Brain microvascular endothelial cell (primary cell): ENCODE results near the gene CORO7.

Source experiments
- DNase-seq: peaks from one replicate; pipeline ENCODE4 v3.0.0-alpha.2; 2020
- H3K27ac ChIP-seq: fragments of 250-450 bp; sonication (Bioruptor Pico); 2 replicates; pipeline ENCODE4 v1.5.1; 2020; ENCODE audit warnings: mild to moderate bottlenecking, moderate library complexity
- H3K27me3 ChIP-seq: fragments of 250-450 bp; sonication (Bioruptor Pico); replicated peaks from 2 replicates; pipeline ENCODE4 v1.5.1; 2020; ENCODE audit warnings: mild to moderate bottlenecking
- H3K36me3 ChIP-seq: fragments of 250-450 bp; sonication (Bioruptor Pico); replicated peaks from 2 replicates; pipeline ENCODE4 v1.5.1; 2020; ENCODE audit warnings: mild to moderate bottlenecking
- H3K4me3 ChIP-seq: 2 replicates; pipeline ENCODE4 v1.5.1; 2011; ENCODE audit warnings: low read depth, mild to moderate bottlenecking, control low read depth, low read length, moderate library complexity
- CTCF ChIP-seq: IDR thresholded peaks from 2 replicates; pipeline ENCODE4 v1.5.1; 2011; ENCODE audit warnings: low read depth, mild to moderate bottlenecking, moderate library complexity, low read length, control low read depth, inconsistent platforms; ENCODE audit errors: missing control alignments
- in situ Hi-C: cut with HindIII; loops from 2 replicates; pipeline ENCODE4 v1.10.0; 2017; ENCODE audit warnings: low sequenced_read_pairs, low pct_ligation_motif_present

The CORO7 gene

GRCh38 chr16:4342866-4343744 lies 73.3 kb downstream of the CORO7 start:
- H3K27ac ChIP-seq = no peak overlapping the region
- no peak for DNase-seq
- in situ Hi-C loops = no loop called here
- H3K4me3 ChIP-seq = no peak overlapping the region
- H3K27me3 ChIP-seq = no peaks in the 10 kb centered on the region
- H3K36me3 ChIP-seq = peaks cover 16% of the 10 kb centered on the region
- no peak for TF ChIP-seq CTCF

GRCh38 chr16:4341250-4341649 lies 75.1 kb downstream of the CORO7 start:
- H3K27me3 ChIP-seq = no peaks in the 10 kb centered on the region
- no peak overlapping the region for H3K27ac ChIP-seq
- DNase-seq = no peak
- peaks cover 21% of the 10 kb centered on the region for H3K36me3 ChIP-seq
- in situ Hi-C loops = no loop called here
- no peak overlapping the region for H3K4me3 ChIP-seq
- no peak for TF ChIP-seq CTCF

GRCh38 chr16:4340443-4340842 lies 76.0 kb downstream of the CORO7 start:
- Histone ChIP-seq H3K36me3 (peaks cover 21% of the 10 kb centered on the region), H3K4me3 (no peak overlapping the region), H3K27me3 (no peaks in the 10 kb centered on the region), H3K27ac (no peak overlapping the region)
- in situ Hi-C loops = no loop called here
- no peak for DNase-seq
- no peak for TF ChIP-seq CTCF

- no peaks in the 10 kb centered on the region for H3K27me3 ChIP-seq
- H3K4me3 ChIP-seq = no peak overlapping the region
- no peak overlapping the region for H3K27ac ChIP-seq
- H3K36me3 ChIP-seq = peaks cover 27% of the 10 kb centered on the region
- in situ Hi-C loops = no loop called here
- no peak for DNase-seq
- TF ChIP-seq CTCF = no peak
Measured at GRCh38 chr16:4339909-4340308, 76.5 kb downstream of the CORO7 start.

GRCh38 chr16:4339455-4339854 lies 76.9 kb downstream of the CORO7 start:
- Histone ChIP-seq H3K36me3 (peaks cover 30% of the 10 kb centered on the region), H3K27me3 (no peaks in the 10 kb centered on the region), H3K27ac (no peak overlapping the region), H3K4me3 (no peak overlapping the region)
- in situ Hi-C loops = no loop called here
- TF ChIP-seq CTCF = no peak
- DNase-seq = no peak

GRCh38 chr16:4338712-4339299 lies 77.6 kb downstream of the CORO7 start:
- peaks cover 30% of the 10 kb centered on the region for H3K36me3 ChIP-seq
- no peak overlapping the region for H3K27ac ChIP-seq
- no peak for DNase-seq
- TF ChIP-seq CTCF = no peak
- no peak overlapping the region for H3K4me3 ChIP-seq
- in situ Hi-C loops = no loop called here
- H3K27me3 ChIP-seq = no peaks in the 10 kb centered on the region
